RPMI7951 (cell line): ENCODE measurements around the gene KLHDC1. TPM values are rescaled to one million over a fixed set of nuclear protein-coding genes. Genes with fewer than 3 reads are reported as not detected.
"Not testable (repeated sequence)": the region's sequence is repeated elsewhere in the genome, so short reads cannot be mapped to it uniquely, and the experiment has no call there.

ENCODE experiments used
- DNase-seq: peaks from one replicate; pipeline ENCODE4 v3.0.0-alpha.2; 2012; ENCODE audit warnings: low read depth
- total RNA-seq: library from RNA; depleted of rRNA; stranded (reverse); fragments of >200 nt; shearing (Covaris generic); gene quantifications from 2 replicates; pipeline ENCODE4 v1.2.3, GENCODE V29; 2014; rRNA removed

Gene KLHDC1, protein sequence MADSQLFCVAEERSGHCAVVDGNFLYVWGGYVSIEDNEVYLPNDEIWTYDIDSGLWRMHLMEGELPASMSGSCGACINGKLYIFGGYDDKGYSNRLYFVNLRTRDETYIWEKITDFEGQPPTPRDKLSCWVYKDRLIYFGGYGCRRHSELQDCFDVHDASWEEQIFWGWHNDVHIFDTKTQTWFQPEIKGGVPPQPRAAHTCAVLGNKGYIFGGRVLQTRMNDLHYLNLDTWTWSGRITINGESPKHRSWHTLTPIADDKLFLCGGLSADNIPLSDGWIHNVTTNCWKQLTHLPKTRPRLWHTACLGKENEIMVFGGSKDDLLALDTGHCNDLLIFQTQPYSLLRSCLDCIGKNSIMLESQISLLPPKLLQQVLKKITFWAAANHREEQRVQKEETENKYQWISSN
- total RNA-seq = 1.5 and 1.6 TPM in 2 replicates

DNA sequence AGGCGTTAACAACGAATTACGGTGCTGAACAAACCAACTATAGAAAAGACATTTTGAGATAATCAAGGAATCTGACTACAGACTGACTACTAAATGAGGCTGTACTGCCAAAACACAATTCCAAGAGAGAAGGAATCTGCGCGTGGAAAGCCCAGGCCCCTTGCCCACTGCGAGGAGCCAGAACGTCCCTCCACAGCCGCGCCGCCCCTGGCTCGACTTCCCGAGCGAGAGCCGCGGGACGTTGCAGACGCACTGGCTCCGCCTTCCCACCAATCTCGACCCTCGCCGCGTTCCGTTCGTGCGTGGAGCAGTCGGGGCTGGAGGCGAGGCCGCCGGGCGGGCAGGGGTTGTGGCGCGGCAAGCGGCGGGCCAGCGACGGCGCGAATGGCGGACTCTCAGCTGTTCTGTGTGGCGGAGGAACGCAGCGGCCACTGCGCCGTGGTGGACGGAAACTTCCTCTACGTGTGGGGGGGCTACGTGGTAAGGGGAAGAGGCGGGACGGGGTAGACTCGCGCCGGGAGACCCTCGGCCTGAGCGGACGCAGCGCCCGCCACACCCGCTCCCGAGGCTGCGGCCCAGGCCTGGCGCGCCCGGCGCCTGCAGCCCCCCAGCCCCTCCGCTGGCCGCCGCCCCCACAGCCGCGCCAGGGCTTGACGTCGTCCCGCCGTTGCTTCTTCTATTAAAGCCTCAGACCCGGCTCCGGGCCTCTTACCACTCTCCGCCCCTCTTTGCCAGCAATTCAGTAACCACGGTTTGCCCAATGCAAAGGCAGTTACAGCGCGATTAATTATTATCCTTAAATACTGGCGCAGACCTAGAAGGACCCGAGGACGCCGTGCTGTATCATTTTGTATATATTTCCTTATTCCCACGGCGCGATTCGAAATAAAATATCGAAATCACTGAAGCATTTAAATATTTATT is at the start of gene KLHDC1:
Gene KLHDC1, plus strand, starts transcription at position 310 of the 924 bp plus-strand sequence. Its CDS starts 75 bp downstream, at position 385.
- DNase-seq = peak; percentile 75

DNA sequence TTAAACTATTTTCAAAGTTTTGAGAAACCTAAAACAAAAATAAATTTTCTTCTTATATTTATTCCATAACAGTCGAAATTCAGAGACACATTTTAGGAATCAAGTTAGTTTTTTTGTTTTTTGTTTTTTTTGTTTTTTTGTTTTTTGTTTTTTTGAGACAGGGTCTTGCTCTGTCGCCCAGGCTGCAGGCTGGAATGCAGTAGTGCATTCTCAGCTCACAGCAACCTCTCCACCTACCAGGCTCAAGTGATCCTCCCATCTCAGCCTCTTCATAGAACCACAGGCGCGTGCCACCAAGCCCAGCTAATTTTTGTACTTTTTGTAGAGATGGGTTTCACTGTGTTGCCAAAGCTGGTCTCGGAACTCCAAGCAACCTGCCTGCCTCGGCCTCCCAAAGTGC is 39.4 kb upstream of the KLHDC1 start:
- no peak for DNase-seq

DNA sequence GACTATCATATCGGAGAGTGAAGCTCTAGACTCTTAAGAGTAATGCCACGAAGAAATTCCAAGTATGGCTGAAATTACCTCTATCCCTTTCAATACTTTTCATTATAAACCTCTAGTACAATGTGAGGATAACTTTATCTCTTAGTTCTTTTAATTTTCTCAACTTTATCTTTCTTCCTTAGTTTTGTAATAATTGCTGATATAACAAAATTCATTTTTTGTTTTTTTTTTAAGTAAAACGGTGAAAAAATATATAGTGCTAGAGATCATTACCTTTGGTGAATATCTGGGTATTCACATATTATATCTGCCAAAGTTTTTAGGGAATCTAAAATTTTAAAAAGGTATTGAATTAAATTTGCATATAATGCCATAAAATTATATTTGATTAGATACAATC is 38.4 kb upstream of the KLHDC1 start:
- DNase-seq = no peak

DNA sequence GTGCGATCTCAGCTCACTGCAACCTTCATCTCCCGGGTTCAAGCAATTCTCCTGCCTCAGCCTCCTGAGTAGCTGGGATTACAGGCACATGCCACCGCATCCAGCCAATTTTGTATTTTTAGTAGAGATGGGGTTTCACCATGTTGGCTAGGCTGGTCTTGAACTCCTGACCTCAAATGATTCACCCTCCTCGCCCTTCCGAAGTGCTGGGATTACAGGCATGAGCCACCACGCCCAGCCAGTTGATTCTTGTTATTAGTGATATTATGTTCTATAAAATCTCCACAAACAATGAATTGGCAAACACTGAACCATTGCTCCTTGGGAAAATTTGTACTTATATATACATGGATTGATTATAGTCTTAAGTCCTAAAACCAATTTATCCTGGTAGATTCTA is 35.4 kb upstream of the KLHDC1 start:
- not testable (repeated sequence) for DNase-seq

DNA sequence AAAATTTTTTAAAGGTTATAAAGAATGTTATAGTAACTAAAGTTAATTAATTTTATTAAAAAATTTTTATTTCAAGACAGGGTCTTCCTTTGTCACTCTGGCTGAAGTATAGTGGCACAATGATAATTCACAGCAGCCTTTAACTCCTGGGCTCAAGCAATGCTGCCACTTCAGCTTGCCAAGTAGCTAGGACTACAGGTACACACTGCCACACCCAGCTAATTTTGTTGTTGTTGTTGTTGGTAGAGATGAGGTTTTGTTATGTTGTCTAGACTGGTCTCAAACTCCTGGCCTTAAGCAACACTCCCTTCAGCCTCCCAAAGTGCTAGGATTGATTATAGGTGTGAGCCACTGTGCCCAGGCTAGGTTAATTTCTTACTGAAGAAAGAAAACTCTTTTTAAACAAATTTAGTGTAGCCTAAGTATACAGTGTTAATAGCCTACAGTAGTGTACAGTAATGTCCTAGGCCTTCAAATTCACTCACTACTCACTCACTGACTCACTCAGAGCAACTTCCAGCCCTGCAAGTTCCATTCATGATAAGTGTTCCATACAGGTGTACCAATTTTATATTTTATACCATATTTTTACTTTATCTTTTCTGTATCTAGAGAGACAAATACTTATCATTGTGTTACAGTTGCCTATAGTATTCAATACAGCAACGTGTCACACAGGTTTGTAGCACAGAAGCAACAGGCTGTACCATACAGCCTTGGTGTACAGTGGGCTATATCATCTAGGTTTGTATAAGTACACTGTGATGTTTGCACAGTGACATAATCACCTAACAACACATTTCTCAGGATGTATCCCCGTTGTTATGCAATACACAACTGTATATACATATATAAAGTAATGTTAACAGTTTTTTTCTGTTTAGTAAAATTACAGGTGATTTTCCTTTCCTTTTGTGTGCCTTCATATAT is 33.1 kb upstream of the KLHDC1 start:
- no peak for DNase-seq

DNA sequence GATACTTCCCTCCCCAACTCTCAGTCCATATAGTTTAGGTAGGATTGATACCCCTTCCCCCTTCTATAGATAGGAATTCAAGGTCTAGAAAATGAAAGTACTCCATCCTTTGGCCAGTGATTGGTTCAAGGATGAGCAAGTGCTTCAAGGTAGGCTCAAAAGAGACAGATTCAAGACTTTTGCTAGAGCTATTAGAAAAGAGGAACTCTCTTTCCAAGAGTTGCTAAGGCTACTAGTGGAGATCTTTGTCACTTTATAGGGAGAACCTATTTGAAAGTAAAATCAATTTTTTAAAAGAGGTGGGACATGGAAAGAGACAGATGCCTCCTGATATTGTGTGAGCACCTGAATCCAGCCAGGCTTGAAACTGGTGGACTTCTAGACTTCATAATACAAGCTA is 22.4 kb upstream of the KLHDC1 start:
- no peak for DNase-seq

DNA sequence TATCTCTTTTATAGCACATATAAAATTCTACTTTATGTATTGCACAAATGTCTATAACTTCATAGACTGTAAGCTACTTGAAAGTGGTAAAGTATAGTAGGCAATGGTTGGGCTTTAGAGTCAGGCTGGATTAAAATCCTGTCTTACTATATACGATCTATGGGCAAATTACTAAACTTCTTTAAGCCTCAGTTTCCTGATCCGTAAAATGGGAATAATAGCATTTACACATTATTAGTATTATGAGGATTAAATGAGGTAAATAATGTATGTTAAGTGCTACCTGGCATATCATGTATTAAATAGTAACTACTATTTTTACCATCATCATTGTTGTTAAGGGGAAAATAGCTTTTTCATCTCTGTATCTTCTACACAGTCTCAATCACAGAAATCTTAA is 19.3 kb upstream of the KLHDC1 start:
- no peak for DNase-seq

DNA sequence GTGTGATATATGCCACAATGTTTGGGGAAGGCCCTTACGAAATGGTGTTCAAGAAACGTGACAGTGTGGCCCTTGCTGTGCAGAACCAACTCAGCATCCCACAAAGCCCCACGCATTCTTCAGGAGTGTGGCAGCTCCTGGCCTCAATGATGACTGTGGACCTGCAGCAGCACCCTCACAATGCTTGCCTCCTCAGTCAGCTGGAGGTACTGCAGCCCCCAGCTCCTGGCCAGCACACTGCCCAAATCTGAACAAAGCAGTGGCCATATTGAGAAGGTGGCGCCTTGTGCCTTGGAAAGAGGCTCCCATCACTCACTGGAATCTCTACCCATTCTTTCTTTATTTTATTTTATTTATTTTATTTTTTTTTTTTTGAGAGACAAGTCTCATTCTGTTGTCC is 15.3 kb upstream of the KLHDC1 start:
- DNase-seq = no peak

DNA sequence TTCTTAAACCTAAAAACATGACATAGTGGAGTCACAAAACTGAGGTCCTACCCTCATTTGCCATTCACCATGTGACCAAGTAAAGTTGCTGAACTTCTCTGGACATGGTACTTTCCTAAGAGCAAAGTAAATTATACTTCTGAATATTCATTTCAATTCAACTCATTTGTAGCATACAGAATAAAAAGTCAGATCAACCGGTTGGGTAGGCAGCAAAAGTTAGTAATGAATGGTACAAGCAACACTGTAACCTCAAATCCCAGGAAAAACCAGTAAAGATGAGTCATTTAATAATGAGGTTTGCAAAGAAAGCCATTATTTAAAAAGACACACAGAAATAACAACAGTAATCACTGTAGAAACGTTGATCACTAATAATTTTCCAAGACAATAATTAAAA is 13.6 kb upstream of the KLHDC1 start:
- DNase-seq = peak; percentile 20

DNA sequence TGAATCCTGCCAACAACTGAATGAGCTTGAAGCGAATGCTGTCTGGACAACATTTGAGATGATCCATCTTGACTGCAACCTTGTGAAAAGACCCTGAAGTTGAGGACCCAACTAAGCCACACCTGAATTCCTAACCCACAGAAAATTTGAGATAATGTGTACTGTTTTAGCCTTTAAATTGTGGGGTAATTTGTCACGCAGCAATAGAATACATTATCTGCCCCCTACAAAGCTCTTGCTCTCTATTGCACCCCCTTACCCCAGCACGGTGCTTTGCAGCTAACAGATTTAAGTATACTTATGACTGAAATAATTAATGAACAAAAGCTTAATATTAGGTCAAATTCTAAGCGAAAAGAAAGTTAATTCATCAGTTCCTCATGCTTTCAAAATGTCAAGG is 6.5 kb upstream of the KLHDC1 start:
- DNase-seq = no peak

DNA sequence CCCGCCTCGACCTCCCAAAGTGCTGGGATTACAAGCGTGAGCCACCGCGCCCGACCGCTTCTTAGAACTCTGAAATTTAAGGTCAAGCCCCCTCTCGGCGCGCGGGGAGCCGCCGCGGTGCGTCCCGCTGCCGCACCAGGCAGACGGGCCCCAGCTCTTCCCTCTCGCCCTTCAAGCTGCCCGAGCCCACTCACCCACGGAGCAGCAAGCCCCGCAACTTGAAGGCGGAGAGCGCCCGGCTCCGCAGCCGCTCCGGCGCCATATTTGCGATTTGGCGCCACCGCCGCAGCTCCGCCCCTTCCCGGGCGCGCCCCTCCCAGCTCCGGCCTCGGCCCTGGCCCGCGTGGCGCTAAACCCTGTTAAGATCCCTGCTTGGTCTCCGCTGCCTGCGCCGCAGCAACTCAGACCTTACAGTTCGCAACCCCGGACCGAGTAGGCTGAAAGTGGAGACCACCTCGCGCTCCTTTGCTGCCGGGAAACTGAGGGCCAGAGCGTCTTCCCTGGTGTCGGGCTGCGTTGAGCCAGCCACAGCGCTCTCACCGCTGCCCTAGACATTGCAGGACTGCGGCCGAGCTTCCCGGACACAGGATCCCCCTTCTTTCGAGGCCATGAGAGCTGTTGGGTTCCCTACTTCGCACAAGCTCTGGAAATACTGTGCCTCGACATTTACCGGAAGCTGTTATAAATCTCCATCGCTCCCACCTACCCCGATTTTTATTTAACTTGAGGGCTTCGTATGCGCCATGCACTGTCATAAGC is 4.8 kb upstream of the KLHDC1 start, which contains the start of gene POLE2:
Gene POLE2, minus strand, starts transcription at position 273 of the 759 bp plus-strand sequence. Its CDS starts 11 bp downstream, at position 262.
- peak; percentile 69 for DNase-seq

DNA sequence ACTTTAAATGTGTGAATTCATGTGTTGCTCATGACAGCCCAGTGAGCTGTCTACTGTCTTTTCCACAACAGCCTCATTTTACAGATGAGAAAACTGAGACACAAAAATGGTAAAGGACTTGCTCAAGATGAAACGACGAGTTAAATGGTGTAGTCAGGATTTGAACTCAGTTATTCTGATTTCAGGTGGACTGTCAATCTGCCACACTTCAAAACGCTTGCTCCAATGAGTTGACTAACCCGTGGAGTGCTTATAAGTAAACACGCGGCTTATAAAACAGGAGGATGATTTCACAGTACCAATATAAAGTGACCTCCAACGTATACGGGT is 4.3 kb upstream of the KLHDC1 start:
- DNase-seq = no peak

DNA sequence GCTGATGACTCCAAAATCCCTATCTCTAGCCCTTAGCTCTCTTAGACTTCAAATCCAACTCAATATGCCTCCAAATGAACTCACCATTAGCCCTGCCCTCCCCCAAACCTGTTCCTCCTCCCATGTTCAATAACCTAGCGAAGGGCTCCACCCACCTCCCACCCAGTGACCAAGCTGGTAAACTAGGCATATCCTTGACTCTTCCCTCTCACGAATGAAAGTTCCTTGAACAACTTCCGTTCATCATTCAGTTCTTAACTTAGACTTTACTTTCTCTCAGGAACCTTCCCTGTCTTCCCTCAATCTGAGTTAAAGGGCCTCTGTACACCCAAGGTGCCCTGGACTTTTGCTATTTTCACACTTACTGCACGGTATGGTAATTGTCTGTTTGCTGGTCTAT is 1.9 kb upstream of the KLHDC1 start:
- DNase-seq = peak; percentile 10

DNA sequence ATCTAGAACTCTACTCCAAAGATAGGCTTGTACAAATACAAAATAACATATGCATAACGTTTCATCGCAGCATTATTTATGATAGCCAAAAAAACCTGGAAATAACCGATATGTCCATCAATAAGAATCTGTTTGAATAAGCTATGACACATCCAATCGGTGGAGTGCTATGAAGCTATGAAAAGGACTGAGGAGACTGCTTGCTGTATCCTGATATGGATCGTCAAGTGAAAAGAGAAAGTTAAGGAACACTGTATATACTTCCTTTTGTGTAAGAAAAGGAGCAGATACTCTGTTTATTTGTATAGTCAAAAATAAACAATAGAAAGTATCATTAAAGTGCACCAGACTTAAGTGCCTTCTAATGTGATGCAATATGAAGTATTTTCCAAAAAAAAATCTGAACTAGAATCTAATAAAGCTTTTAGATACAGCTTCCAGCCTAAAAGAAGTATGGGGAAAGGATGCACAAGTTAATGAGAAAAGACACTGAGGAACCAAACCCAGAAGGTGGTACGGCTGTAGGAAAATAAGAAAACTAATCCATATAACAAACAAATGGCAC is 645 bp upstream of the KLHDC1 start:
- peak; percentile 8 for DNase-seq

DNA sequence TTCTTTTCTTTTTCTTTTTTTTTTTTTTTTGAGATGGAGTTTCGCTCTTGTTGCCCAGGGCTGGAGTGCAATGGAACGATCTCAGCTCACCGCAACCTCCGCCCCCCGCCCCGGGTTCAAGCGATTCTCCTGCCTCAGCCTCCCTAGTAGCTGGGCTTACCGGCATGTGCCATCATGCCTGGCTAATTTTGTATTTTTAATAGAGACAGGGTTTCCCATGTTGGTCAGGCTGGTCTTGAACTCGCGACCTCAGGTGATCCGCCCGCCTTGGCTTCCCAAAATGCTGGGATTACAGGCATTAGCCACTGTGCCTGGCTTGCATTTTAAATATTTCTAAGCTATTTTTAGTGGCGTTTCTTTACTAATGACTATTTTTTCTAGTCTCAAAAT is 810 bp downstream of the KLHDC1 start:
- not testable (repeated sequence) for DNase-seq

DNA sequence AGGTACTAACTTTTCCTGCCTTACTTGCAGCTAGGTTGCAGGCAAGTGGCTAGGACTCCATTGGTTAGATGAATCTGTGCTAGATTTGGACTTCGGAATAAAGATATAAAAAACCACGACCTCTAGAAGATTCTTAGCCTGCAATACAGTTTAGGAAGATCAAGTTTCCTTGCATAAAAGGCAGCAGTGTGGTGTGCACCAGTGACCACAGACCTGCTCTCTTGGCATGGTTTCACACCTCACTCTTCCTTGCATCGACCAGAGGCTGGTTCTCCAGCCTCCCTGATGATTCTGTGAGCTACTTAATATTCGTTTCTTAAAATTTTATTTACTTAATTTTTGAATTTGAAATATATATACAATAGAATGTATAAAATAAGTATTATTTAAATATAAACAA is 9.8 kb downstream of the KLHDC1 start:
- peak; percentile 4 for DNase-seq

DNA sequence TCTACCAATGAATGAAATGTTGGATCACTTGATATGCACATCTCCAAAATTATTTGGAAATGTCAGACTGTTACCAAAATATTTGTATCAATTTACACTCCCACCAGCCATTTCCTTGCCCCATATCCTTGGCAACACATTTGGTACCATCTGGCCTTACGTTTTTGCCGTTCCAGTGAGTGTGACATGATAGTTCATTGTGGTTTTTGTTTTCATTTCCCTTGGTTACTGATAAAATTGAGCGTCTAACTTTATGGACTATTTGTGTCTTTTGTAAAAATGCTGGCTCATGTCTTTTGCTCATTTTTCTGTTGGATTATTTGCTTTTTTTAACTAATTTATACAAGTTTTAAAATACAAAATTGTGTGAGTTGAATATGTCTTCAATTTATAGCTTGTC is 11.0 kb downstream of the KLHDC1 start:
- DNase-seq = no peak

DNA sequence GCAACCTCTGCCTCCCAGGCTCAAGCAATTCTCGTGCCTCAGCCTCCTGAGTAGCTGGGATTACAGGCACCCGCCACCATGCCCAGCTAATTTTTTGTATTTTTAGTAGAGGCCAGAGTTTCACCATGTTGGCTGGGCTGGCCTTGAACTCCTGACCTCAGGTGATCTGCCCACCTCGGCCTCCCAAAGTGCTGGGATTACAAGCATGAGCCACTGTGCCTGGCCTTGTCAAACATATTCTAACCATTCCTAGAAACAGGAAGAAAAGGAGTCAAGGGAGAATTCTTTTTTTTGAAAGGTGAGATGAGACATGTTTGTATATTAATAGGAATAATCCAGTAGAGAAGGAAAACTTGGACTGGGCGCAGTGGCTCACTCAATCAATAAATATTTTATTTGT is 11.6 kb downstream of the KLHDC1 start:
- DNase-seq = not testable (repeated sequence)

DNA sequence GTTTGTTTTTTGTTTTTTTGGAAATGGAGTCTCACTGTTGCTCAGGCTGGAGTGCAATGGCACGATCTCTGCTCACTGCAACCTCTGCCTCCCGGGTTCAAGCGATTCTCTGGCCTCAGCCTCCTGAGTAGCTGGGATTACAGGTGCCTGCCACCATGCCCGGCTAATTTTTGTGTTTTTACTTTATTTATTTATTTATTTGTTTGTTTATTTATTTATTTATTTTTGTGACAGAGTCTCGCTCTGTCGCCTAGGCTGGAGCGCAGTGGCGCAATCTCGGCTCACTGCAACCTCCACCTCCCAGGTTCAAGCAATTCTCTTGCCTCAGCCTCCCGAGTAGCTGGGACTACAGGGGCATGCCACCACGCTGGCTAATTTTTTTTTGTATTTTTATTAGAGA is 18.1 kb downstream of the KLHDC1 start:
- not testable (repeated sequence) for DNase-seq

DNA sequence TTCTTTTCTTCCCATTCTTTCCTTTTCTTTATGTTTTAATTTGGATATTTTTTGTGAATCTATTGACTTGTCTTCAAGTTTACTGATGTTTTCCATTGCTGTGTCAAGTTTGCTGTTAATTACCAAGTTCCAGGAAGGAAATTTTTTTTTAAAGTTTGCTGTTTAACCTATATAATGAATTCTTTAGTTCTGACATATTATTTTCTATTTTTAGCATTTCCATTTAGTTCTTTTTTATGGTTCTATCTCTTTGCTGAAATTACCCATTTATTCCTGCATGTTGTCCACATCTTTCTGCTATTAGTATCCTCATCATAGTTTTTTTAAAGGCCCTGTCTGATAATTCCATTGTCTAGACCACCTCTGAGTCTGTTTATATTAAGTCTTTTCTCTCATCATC is 27.8 kb downstream of the KLHDC1 start:
- no peak for DNase-seq
